Nephron progenitor cell (in vitro differentiated cells): ENCODE results near the gene ATP5PO.

ENCODE experiments used
- DNase-seq: peaks from one replicate; pipeline ENCODE4 v3.0.0; 2021
- H3K27ac Mint-ChIP-seq: 2 replicates; pipeline ENCODE4 v1.8.0; 2021; ENCODE audit warnings: mild to moderate bottlenecking, moderate library complexity, mixed read lengths
- H3K27me3 Mint-ChIP-seq: 2 replicates; pipeline ENCODE4 v1.8.0; 2021; ENCODE audit warnings: mild to moderate bottlenecking, low read depth, mixed read lengths; ENCODE audit not compliant: poor library complexity
- H3K36me3 Mint-ChIP-seq: 2 replicates; pipeline ENCODE4 v1.8.0; 2021; ENCODE audit warnings: low read depth, mixed read lengths
- H3K4me1 Mint-ChIP-seq: 2 replicates; pipeline ENCODE4 v1.8.0; 2021; ENCODE audit warnings: mixed read lengths
- H3K4me3 Mint-ChIP-seq: 2 replicates; pipeline ENCODE4 v1.8.0; 2021; ENCODE audit warnings: mild to moderate bottlenecking, moderate library complexity, mixed read lengths
- H3K9me3 Mint-ChIP-seq: 2 replicates; pipeline ENCODE4 v1.8.0; 2021; ENCODE audit warnings: mild to moderate bottlenecking, moderate library complexity, mixed read lengths
- CTCF ChIP-seq: fragments of 200-600 bp; sonication (generic); IDR thresholded peaks from 2 replicates; pipeline ENCODE4 v1.5.0; 2021; ENCODE audit warnings: antibody characterized with exemption

ATP5PO gene

GRCh38 chr21:33959680-33960079 lies 44.1 kb upstream of the ATP5PO start:
- no peak overlapping the region for H3K27ac Mint-ChIP-seq
- no peak overlapping the region for H3K4me3 Mint-ChIP-seq
- peaks cover 52% of the 10 kb centered on the region for H3K9me3 Mint-ChIP-seq
- no peaks in the 10 kb centered on the region for H3K4me1 Mint-ChIP-seq
- no peak for DNase-seq
- TF ChIP-seq CTCF: no peak
- peaks cover 11% of the 10 kb centered on the region for H3K27me3 Mint-ChIP-seq
- peaks cover 91% of the 10 kb centered on the region for H3K36me3 Mint-ChIP-seq

- no peak overlapping the region for H3K27ac Mint-ChIP-seq
- no peak overlapping the region for H3K4me3 Mint-ChIP-seq
- no peak for DNase-seq
- TF ChIP-seq CTCF: no peak
- peaks cover 63% of the 10 kb centered on the region for H3K36me3 Mint-ChIP-seq
- peaks cover 25% of the 10 kb centered on the region for H3K9me3 Mint-ChIP-seq
- peaks cover 3% of the 10 kb centered on the region for H3K27me3 Mint-ChIP-seq
- peaks cover 13% of the 10 kb centered on the region for H3K4me1 Mint-ChIP-seq
Measured at GRCh38 chr21:33954395-33954794, 38.8 kb upstream of the ATP5PO start.

- Mint-ChIP-seq H3K4me3 (no peak overlapping the region), H3K9me3 (peaks cover 8% of the 10 kb centered on the region), H3K36me3 (peaks cover 44% of the 10 kb centered on the region), H3K4me1 (peaks cover 42% of the 10 kb centered on the region), H3K27ac (no peak overlapping the region), H3K27me3 (peaks cover 2% of the 10 kb centered on the region)
- DNase-seq: no peak
- TF ChIP-seq CTCF: no peak
Measured at GRCh38 chr21:33951276-33952178, 35.9 kb upstream of the ATP5PO start.

GRCh38 chr21:33950431-33951079 lies 35.0 kb upstream of the ATP5PO start:
- Mint-ChIP-seq H3K4me1 (peaks cover 43% of the 10 kb centered on the region), H3K27me3 (peaks cover 2% of the 10 kb centered on the region), H3K36me3 (peaks cover 40% of the 10 kb centered on the region), H3K4me3 (no peak overlapping the region), H3K9me3 (peaks cover 4% of the 10 kb centered on the region), H3K27ac (peak overlapping the region; percentile 68)
- no peak for TF ChIP-seq CTCF
- no peak for DNase-seq

- H3K9me3 Mint-ChIP-seq: peaks cover 5% of the 10 kb centered on the region
- H3K27me3 Mint-ChIP-seq: no peaks in the 10 kb centered on the region
- H3K36me3 Mint-ChIP-seq: peaks cover 39% of the 10 kb centered on the region
- H3K4me1 Mint-ChIP-seq: peaks cover 43% of the 10 kb centered on the region
- H3K27ac Mint-ChIP-seq: peak overlapping the region; percentile 68
- H3K4me3 Mint-ChIP-seq: no peak overlapping the region
- no peak for TF ChIP-seq CTCF
- no peak for DNase-seq
Measured at GRCh38 chr21:33949516-33950430, 34.2 kb upstream of the ATP5PO start.
